ENCODE data around the gene CCNK. TPM values are rescaled to one million over a fixed set of nuclear protein-coding genes. Genes with fewer than 3 reads are reported as not detected.

Gene CCNK
- total RNA-seq, 1 experiment from 2014 or later: 80.1 TPM

DNA sequence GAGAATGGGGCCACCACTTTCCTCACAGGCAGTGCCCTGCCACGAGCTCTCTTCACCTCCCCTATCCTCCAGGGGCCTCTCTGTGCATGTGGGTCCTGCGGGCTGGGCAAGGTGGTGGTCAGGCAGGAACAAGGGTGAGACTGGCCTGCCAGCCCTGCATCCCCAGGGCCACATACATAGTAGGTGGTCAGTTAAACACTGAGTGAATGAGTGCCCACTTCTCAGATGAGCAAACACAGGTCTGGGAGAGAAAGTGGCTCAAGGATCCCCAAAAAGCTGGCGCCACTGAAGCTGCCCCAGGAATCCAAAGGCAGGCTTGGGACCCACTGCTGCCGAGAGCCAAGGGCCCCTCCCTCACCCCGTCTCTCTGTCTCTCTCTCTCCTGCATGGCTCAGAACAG, 51.1 kb downstream of the CCNK start:
- Histone ChIP-seq H3K23me2 (ENCODE audit: insufficient read length, low read depth, low read length, poor library complexity, severe bottlenecking) (no peaks in the 10 kb centered on the region), H3K4ac (ENCODE audit: low read depth, low read length) (no peak overlapping the region), H3K4me2 (ENCODE audit: insufficient read depth, insufficient read length, low read length) (no peak overlapping the region), H2BK12ac (ENCODE audit: insufficient read length, low read depth, low read length) (no peak overlapping the region), H3K23ac (ENCODE audit: insufficient read length, low read depth, low read length) (no peak overlapping the region), H4K20me1 (ENCODE audit: control insufficient read depth, insufficient read depth, insufficient read length) (no peaks in the 10 kb centered on the region), H2AFZ (ENCODE audit: low read length) (no peak overlapping the region), H2BK15ac (ENCODE audit: low read depth, low read length) (no peak overlapping the region), H2BK120ac (ENCODE audit: low read depth, low read length, poor library complexity, severe bottlenecking) (no peak overlapping the region), H3K79me1 (ENCODE audit: insufficient read depth, low read depth, low read length, poor library complexity, severe bottlenecking) (no peaks in the 10 kb centered on the region), H3T11ph (ENCODE audit: low read length) (no peak overlapping the region), H3K9ac (ENCODE audit: extremely low read depth, insufficient read length, low read length) (no peak overlapping the region), H2BK5ac (ENCODE audit: insufficient read length, low read length) (no peak overlapping the region), H3K18ac (ENCODE audit: insufficient read length, low read depth, low read length) (no peak overlapping the region), H3K79me2 (ENCODE audit: insufficient read depth, low read length) (no peaks in the 10 kb centered on the region; the same call in 1 of the 2 replicates), H3K27me3 (ENCODE audit: insufficient read depth, low read length) (no peaks in the 10 kb centered on the region), H4K5ac (ENCODE audit: insufficient read length, low read depth, low read length) (no peak overlapping the region), H3K9me3 (ENCODE audit: control insufficient read depth, low read depth, low read length) (no peaks in the 10 kb centered on the region), H4K91ac (ENCODE audit: insufficient read length, low read depth, low read length) (no peak overlapping the region), H3K27ac (ENCODE audit: insufficient read length, low read depth, low read length) (no peak overlapping the region), H2BK20ac (ENCODE audit: low read depth, low read length, poor library complexity, severe bottlenecking) (no peak overlapping the region), H4K8ac (replicated peaks; ENCODE audit: insufficient read length, low read depth, low read length) (no peak overlapping the region), H3K14ac (ENCODE audit: insufficient read depth, low read length) (no peak overlapping the region), H2AK5ac (ENCODE audit: insufficient read length, low read length) (no peak overlapping the region), H3K4me1 (ENCODE audit: insufficient read depth, low read length) (peaks cover 2% of the 10 kb centered on the region; the same call in 1 of the 2 replicates), H3K56ac (ENCODE audit: insufficient read length, low read depth, low read length) (no peak overlapping the region)
- DNase-seq: no peak
- H3K36me3 Mint-ChIP-seq (ENCODE audit: insufficient read depth in 1 of 3, low read depth in 3 of 3): no peaks in the 10 kb centered on the region
- WGBS (ENCODE audit: extremely low coverage, insufficient read length, low lambda C conversion rate): no CpG with 5 or more reads among the region's 5 CpGs
- TF ChIP-seq CTCF (conservative IDR thresholded peaks at IDR 0.05): no peak
- H3K27ac Mint-ChIP-seq: no peak overlapping the region
- H3K9me3 Mint-ChIP-seq: no peaks in the 10 kb centered on the region
- peaks cover 2% of the 10 kb centered on the region; the same call in 1 of the 2 replicates for H3K27me3 Mint-ChIP-seq (ENCODE audit: low read depth)
- no peak overlapping the region for H3K4me3 Mint-ChIP-seq
- peaks cover 38 to 52% of the 10 kb centered on the region in 2 experiments for H3K4me1 Mint-ChIP-seq
